ENCODE data around the gene GHRH. TPM values are rescaled to one million over a fixed set of nuclear protein-coding genes. Genes with fewer than 3 reads are reported as not detected.

GHRH gene
- total and polyA plus RNA-seq, 4 donors, result not detected

- H3K9me3 ChIP-seq (ENCODE audit: control insufficient read depth, low read length), result no peaks in the 10 kb centered on the region
- H3K36me3 ChIP-seq (ENCODE audit: control insufficient read depth in 1 of 2, insufficient read depth in 2 of 2, low read length in 1 of 2), result peaks cover 6 to 7% of the 10 kb centered on the region in 2 donors
- no peak overlapping the region for H3K4me3 ChIP-seq (ENCODE audit: low read length in 2 of 2)
- 3 to 6% methylated on average over 3 of the region's 3 CpGs for WGBS, 2 donors
- DNase-seq (no peak), ATAC-seq (ENCODE audit: low FRiP score) (peak; percentile 44)
- H3K4me1 ChIP-seq (ENCODE audit: control insufficient read depth in 1 of 2, insufficient read depth in 2 of 2, low read length in 2 of 2), result peaks cover 2 to 4% of the 10 kb centered on the region in 2 donors
- no peaks in the 10 kb centered on the region for H3K27me3 ChIP-seq (ENCODE audit: control insufficient read depth in 1 of 2, insufficient read depth in 2 of 2, low read length in 1 of 2)
- intact Hi-C loops (cut with DNase I), result no loop called here
- peak overlapping the region; percentile 36 to 59 for H3K27ac ChIP-seq (ENCODE audit: low read depth in 1 of 2, low read length in 2 of 2)
Measured at GRCh38 chr20:37220731-37221130, 40.9 kb downstream of the GHRH start.

GRCh38 chr20:37219751-37220668 lies 41.6 kb downstream of the GHRH start:
- Histone ChIP-seq H3K27ac (ENCODE audit: low read depth in 1 of 2, low read length in 2 of 2) (peak overlapping the region; percentile 36 to 82), H3K4me3 (ENCODE audit: low read length in 2 of 2) (no peak overlapping the region), H3K36me3 (ENCODE audit: control insufficient read depth in 1 of 2, insufficient read depth in 2 of 2, low read length in 1 of 2) (peaks cover 4 to 6% of the 10 kb centered on the region in 2 donors), H3K4me1 (ENCODE audit: control insufficient read depth in 1 of 2, insufficient read depth in 2 of 2, low read length in 2 of 2) (peaks cover 2 to 4% of the 10 kb centered on the region in 2 donors), H3K9me3 (ENCODE audit: control insufficient read depth, low read length) (no peaks in the 10 kb centered on the region), H3K27me3 (ENCODE audit: control insufficient read depth in 1 of 2, insufficient read depth in 2 of 2, low read length in 1 of 2) (no peaks in the 10 kb centered on the region)
- no peak for DNase-seq
- WGBS, 2 donors, result 43 to 45% methylated on average over 10 of the region's 10 CpGs
- intact Hi-C loops (cut with DNase I), result no loop called here
- ATAC-seq (ENCODE audit: low FRiP score), result no peak

GRCh38 chr20:37218976-37219375 lies 42.6 kb downstream of the GHRH start:
- Histone ChIP-seq H3K27me3 (ENCODE audit: control insufficient read depth in 1 of 2, insufficient read depth in 2 of 2, low read length in 1 of 2) (no peaks in the 10 kb centered on the region), H3K36me3 (ENCODE audit: control insufficient read depth in 1 of 2, insufficient read depth in 2 of 2, low read length in 1 of 2) (peaks cover 3 to 5% of the 10 kb centered on the region in 2 donors), H3K27ac (ENCODE audit: low read depth in 1 of 2, low read length in 2 of 2) (no peak overlapping the region), H3K4me1 (ENCODE audit: control insufficient read depth in 1 of 2, insufficient read depth in 2 of 2, low read length in 2 of 2) (peaks cover 2 to 4% of the 10 kb centered on the region in 2 donors), H3K9me3 (ENCODE audit: control insufficient read depth, low read length) (no peaks in the 10 kb centered on the region), H3K4me3 (ENCODE audit: low read length in 2 of 2) (no peak overlapping the region)
- DNase-seq, result no peak
- intact Hi-C loops (cut with DNase I), result no loop called here
- ATAC-seq (ENCODE audit: low FRiP score), result no peak
- WGBS, 2 donors, result 72 to 88% methylated on average over 4 of the region's 4 CpGs

- intact Hi-C loops (cut with DNase I), result no loop called here
Measured at GRCh38 chr20:37218441-37218840, 43.2 kb downstream of the GHRH start.

GRCh38 chr20:37209661-37210314 lies 51.8 kb downstream of the GHRH start:
- DNase-seq, result no peak
- ATAC-seq (ENCODE audit: low FRiP score), result no peak
- intact Hi-C loops (cut with DNase I), result no loop called here
- no peaks in the 10 kb centered on the region for H3K4me1 ChIP-seq (ENCODE audit: control insufficient read depth in 1 of 2, insufficient read depth in 2 of 2, low read length in 2 of 2)
- no peaks in the 10 kb centered on the region for H3K9me3 ChIP-seq (ENCODE audit: control insufficient read depth, low read length)
- WGBS, 2 donors, result 84 to 86% methylated on average over 6 of the region's 6 CpGs
- H3K36me3 ChIP-seq (ENCODE audit: control insufficient read depth in 1 of 2, insufficient read depth in 2 of 2, low read length in 1 of 2), result peaks cover 11% of the 10 kb centered on the region in 2 donors
- H3K27me3 ChIP-seq (ENCODE audit: control insufficient read depth in 1 of 2, insufficient read depth in 2 of 2, low read length in 1 of 2), result no peaks in the 10 kb centered on the region
- H3K27ac ChIP-seq (ENCODE audit: low read depth in 1 of 2, low read length in 2 of 2), result no peak overlapping the region
- no peak overlapping the region for H3K4me3 ChIP-seq (ENCODE audit: low read length in 2 of 2)

More at GRCh38 chr20:37218441-37218840, 43.2 kb downstream of the GHRH start:
- 92 to 98% methylated on average over 4 of the region's 4 CpGs for WGBS, 2 donors
- Histone ChIP-seq H3K4me3 (ENCODE audit: low read length in 2 of 2) (no peak overlapping the region), H3K36me3 (ENCODE audit: control insufficient read depth in 1 of 2, insufficient read depth in 2 of 2, low read length in 1 of 2) (peaks cover 0 to 4% of the 10 kb centered on the region in 2 donors), H3K27ac (ENCODE audit: low read depth in 1 of 2, low read length in 2 of 2) (no peak overlapping the region), H3K9me3 (ENCODE audit: control insufficient read depth, low read length) (no peaks in the 10 kb centered on the region), H3K4me1 (ENCODE audit: control insufficient read depth in 1 of 2, insufficient read depth in 2 of 2, low read length in 2 of 2) (peaks cover 2 to 4% of the 10 kb centered on the region in 2 donors), H3K27me3 (ENCODE audit: control insufficient read depth in 1 of 2, insufficient read depth in 2 of 2, low read length in 1 of 2) (no peaks in the 10 kb centered on the region)
- ATAC-seq (ENCODE audit: low FRiP score), result no peak
- no peak for DNase-seq

GRCh38 chr20:37209193-37209592 lies 52.4 kb downstream of the GHRH start:
- ATAC-seq (ENCODE audit: low FRiP score), result no peak
- intact Hi-C loops (cut with DNase I), result no loop called here
- Histone ChIP-seq H3K4me3 (ENCODE audit: low read length in 2 of 2) (no peak overlapping the region), H3K4me1 (ENCODE audit: control insufficient read depth in 1 of 2, insufficient read depth in 2 of 2, low read length in 2 of 2) (no peaks in the 10 kb centered on the region), H3K9me3 (ENCODE audit: control insufficient read depth, low read length) (no peaks in the 10 kb centered on the region), H3K27me3 (ENCODE audit: control insufficient read depth in 1 of 2, insufficient read depth in 2 of 2, low read length in 1 of 2) (no peaks in the 10 kb centered on the region), H3K36me3 (ENCODE audit: control insufficient read depth in 1 of 2, insufficient read depth in 2 of 2, low read length in 1 of 2) (peaks cover 11 to 17% of the 10 kb centered on the region in 2 donors), H3K27ac (ENCODE audit: low read depth in 1 of 2, low read length in 2 of 2) (no peak overlapping the region)
- 96 to 97% methylated on average over 3 of the region's 3 CpGs for WGBS, 2 donors
- DNase-seq, result no peak

GRCh38 chr20:37207171-37207570 lies 54.4 kb downstream of the GHRH start:
- ATAC-seq (ENCODE audit: low FRiP score), result no peak
- Histone ChIP-seq H3K36me3 (ENCODE audit: control insufficient read depth in 1 of 2, insufficient read depth in 2 of 2, low read length in 1 of 2) (peaks cover 6 to 16% of the 10 kb centered on the region in 2 donors), H3K9me3 (ENCODE audit: control insufficient read depth, low read length) (no peaks in the 10 kb centered on the region), H3K27me3 (ENCODE audit: control insufficient read depth in 1 of 2, insufficient read depth in 2 of 2, low read length in 1 of 2) (no peaks in the 10 kb centered on the region), H3K4me3 (ENCODE audit: low read length in 2 of 2) (no peak overlapping the region), H3K27ac (ENCODE audit: low read depth in 1 of 2, low read length in 2 of 2) (no peak overlapping the region), H3K4me1 (ENCODE audit: control insufficient read depth in 1 of 2, insufficient read depth in 2 of 2, low read length in 2 of 2) (no peaks in the 10 kb centered on the region)
- 94 to 96% methylated on average over 11 of the region's 11 CpGs for WGBS, 2 donors
- intact Hi-C loops (cut with DNase I), result no loop called here
- DNase-seq, result no peak

GRCh38 chr20:37205794-37206193 lies 55.8 kb downstream of the GHRH start:
- WGBS, 2 donors, result 41 to 45% methylated on average over 2 of the region's 2 CpGs
- intact Hi-C loops (cut with DNase I), result no loop called here
- no peak for DNase-seq
- no peak overlapping the region for H3K27ac ChIP-seq (ENCODE audit: low read depth in 1 of 2, low read length in 2 of 2)
- no peaks in the 10 kb centered on the region for H3K27me3 ChIP-seq (ENCODE audit: control insufficient read depth in 1 of 2, insufficient read depth in 2 of 2, low read length in 1 of 2)
- no peaks in the 10 kb centered on the region for H3K4me1 ChIP-seq (ENCODE audit: control insufficient read depth in 1 of 2, insufficient read depth in 2 of 2, low read length in 2 of 2)
- H3K36me3 ChIP-seq (ENCODE audit: control insufficient read depth in 1 of 2, insufficient read depth in 2 of 2, low read length in 1 of 2), result peaks cover 6 to 16% of the 10 kb centered on the region in 2 donors
- ATAC-seq (ENCODE audit: low FRiP score), result no peak
- H3K4me3 ChIP-seq (ENCODE audit: low read length in 2 of 2), result no peak overlapping the region
- H3K9me3 ChIP-seq (ENCODE audit: control insufficient read depth, low read length), result no peaks in the 10 kb centered on the region

Measured in aorta (tissue), 5 donors.